GM12878 (cell line): Measurements from ENCODE around the gene SLC26A8. TPM values are rescaled to one million over a fixed set of nuclear protein-coding genes. Genes with fewer than 3 reads are reported as not detected.

Source experiments
- ATAC-seq: fragments of 200-7000 bp; cut with Tn5 transposase; 3 replicates; pipeline ENCODE4 v1.9.1; 2020; ENCODE audit warnings: mild to moderate bottlenecking, moderate library complexity
- BruUV-seq: library from RNA; stranded (reverse); fragments of 400-500 nt; replicated peaks from 2 replicates; lab custom pipeline; 2021; lab: Mats Ljungman, UMichigan
- CTCF ChIA-PET: fragments of 300-600 bp; sonication (Branson Sonifier 250); formaldehyde crosslinking; extraction: SDS; loops from one replicate; lab custom pipeline; 2021; ENCODE audit warnings: inconsistent platforms; lab: Yijun Ruan, JAX
- POLR2A ChIA-PET: fragments of 350-600 bp; formaldehyde crosslinking; extraction: SDS; loops from one replicate; lab custom pipeline; 2021; ENCODE audit warnings: inconsistent platforms; lab: Charles Lee
- RAD21 ChIA-PET: fragments of 300-600 bp; sonication (Branson Sonifier 250); formaldehyde crosslinking; loops from one replicate; lab custom pipeline; 2023; ENCODE audit warnings: antibody characterized with exemption; ENCODE audit not compliant: unreplicated experiment; lab: Charles Lee
- SMC1A ChIA-PET: fragments of 300-600 bp; sonication (Branson Sonifier 250); formaldehyde crosslinking; loops from one replicate; lab custom pipeline; 2023; ENCODE audit not compliant: unreplicated experiment, uncharacterized antibody; lab: Charles Lee
- DNase-seq: peaks from one replicate; pipeline ENCODE4 v3.0.0-alpha.2; 2011; ENCODE audit warnings: low read depth, low spot score
- FAIRE-seq: peaks from 3 replicates; lab custom pipeline; 2011; peaks lifted over from hg19 to GRCh38; lab: Jason Lieb, UNC
- H2AFZ ChIP-seq: 2 replicates; pipeline ENCODE4 v1.6.0; 2011; ENCODE audit warnings: low read depth, low read length, control low read depth; ENCODE audit not compliant: control insufficient read depth
- H3K27ac ChIP-seq: 2 replicates; pipeline ENCODE4 v1.5.1; 2011; ENCODE audit warnings: control low read depth; ENCODE audit not compliant: control insufficient read depth, insufficient read depth
- H3K27me3 ChIP-seq, 2 experiments: replicated peaks in 1 of 2; 2 replicates each; pipeline versions ENCODE4 v1.6.0 to v1.6.1; 2011; ENCODE audit warnings: low read length in 1 of 2; ENCODE audit not compliant: control insufficient read depth in 2 of 2, insufficient read depth in 2 of 2
- H3K36me3 ChIP-seq, 2 experiments: 2 replicates each; pipeline ENCODE4 v1.5.1; 2011; ENCODE audit warnings: low read length in 1 of 2; ENCODE audit not compliant: control insufficient read depth in 2 of 2, insufficient read depth in 2 of 2
- H3K4me1 ChIP-seq: 2 replicates; pipeline ENCODE4 v1.6.1; 2011; ENCODE audit warnings: mild to moderate bottlenecking, low read length, moderate library complexity, mixed read lengths; ENCODE audit not compliant: control insufficient read depth, insufficient read depth
- H3K4me2 ChIP-seq: 2 replicates; pipeline ENCODE4 v1.6.0; 2011; ENCODE audit warnings: control low read depth; ENCODE audit not compliant: control insufficient read depth, insufficient read depth
- H3K4me3 ChIP-seq: fragments of 200-600 bp; sonication (generic); 2 replicates; pipeline ENCODE4 v1.5.1; 2016
- H3K79me2 ChIP-seq: 2 replicates; pipeline ENCODE4 v1.6.0; 2011; ENCODE audit warnings: low read length; ENCODE audit not compliant: control insufficient read depth, insufficient read depth
- H3K9ac ChIP-seq: 2 replicates; pipeline ENCODE4 v1.8.0; 2011; ENCODE audit warnings: low read length, control low read depth, mixed read lengths; ENCODE audit not compliant: control insufficient read depth, insufficient read depth
- H3K9me3 ChIP-seq: replicated peaks from 3 replicates; pipeline ENCODE4 v1.5.1; 2011; ENCODE audit warnings: mild to moderate bottlenecking, low read length; ENCODE audit not compliant: control insufficient read depth, insufficient read depth
- H4K20me1 ChIP-seq: 2 replicates; pipeline ENCODE4 v1.6.0; 2011; ENCODE audit not compliant: control insufficient read depth, insufficient read depth
- ATF7 ChIP-seq: fragments of 450-650 bp; IDR thresholded peaks from 2 replicates; pipeline ENCODE4 v1.6.1; 2016; ENCODE audit warnings: low read depth, mild to moderate bottlenecking
- CHD4 ChIP-seq: fragments of 200-600 bp; sonication (generic); IDR thresholded peaks from 2 replicates; pipeline ENCODE4 v1.6.1; 2016; ENCODE audit warnings: mild to moderate bottlenecking
- EED ChIP-seq: sonication (generic); IDR thresholded peaks from 2 replicates; pipeline ENCODE4 v1.6.1; 2016; ENCODE audit warnings: antibody characterized with exemption, low read depth
- FOXK2 ChIP-seq: fragments of 450-650 bp; IDR thresholded peaks from 2 replicates; pipeline ENCODE4 v1.6.1; 2017; ENCODE audit warnings: mild to moderate bottlenecking, moderate library complexity
- MTA2 ChIP-seq: fragments of 450-650 bp; IDR thresholded peaks from 2 replicates; pipeline ENCODE4 v1.6.1; 2016; ENCODE audit warnings: low read depth, mild to moderate bottlenecking, moderate library complexity
- PAX8 ChIP-seq: fragments of 450-650 bp; IDR thresholded peaks from 2 replicates; pipeline ENCODE4 v1.6.1; 2017; ENCODE audit warnings: mild to moderate bottlenecking, moderate library complexity
- SPI1 ChIP-seq: IDR thresholded peaks from 2 replicates; pipeline ENCODE4 v1.6.1; 2011; ENCODE audit warnings: low read depth, mild to moderate bottlenecking, low read length, moderate library complexity, borderline replicate concordance; ENCODE audit not compliant: insufficient read depth
- SUZ12 ChIP-seq: fragments of 200-600 bp; sonication (generic); IDR thresholded peaks from one replicate; pipeline ENCODE4 v1.6.1; 2018; ENCODE audit warnings: antibody characterized with exemption, mild to moderate bottlenecking; ENCODE audit not compliant: unreplicated experiment
- ZNF24 ChIP-seq: fragments of 450-650 bp; IDR thresholded peaks from 2 replicates; pipeline ENCODE4 v1.6.1; 2017; ENCODE audit warnings: antibody characterized with exemption, mild to moderate bottlenecking
- WGBS: methylation state at CpG from one replicate; pipeline ENCODE4 v1.1.6; 2016; ENCODE audit warnings: low lambda C conversion rate; ENCODE audit not compliant: insufficient replicate concordance, insufficient coverage; ENCODE audit errors: missing lambda C conversion rate; 5-methylcytosine and 5-hydroxymethylcytosine counted together
- in situ Hi-C: fragments of 300-500 bp; cut with MboI; formaldehyde crosslinking; loops from 9 replicates; pipeline ENCODE4 v1.14.3; 2018; ENCODE audit warnings: mixed read lengths
- intact Hi-C: fragments of 100-400 bp; cut with micrococcal nuclease; formaldehyde crosslinking; loops from one replicate; pipeline ENCODE4 v1.14.2; 2022; ENCODE audit not compliant: unreplicated experiment
- polyA plus RNA-seq, 11 experiments: library from polyadenylated mRNA; depleted of rRNA in 4 of 11; unstranded in 6 of 11; stranded (reverse) in 5 of 11; fragments of >200 nt; fragmentation: Nextera tagmentation in 4 of 11; fragmentation: Illumina TruSeq in 1 of 11; extraction: Ambion mirVana in 4 of 11; extraction: Trizol in 1 of 11; gene quantifications; 1 replicate in 1 of 11; 2 replicates in 10 of 11; pipeline versions ENCODE4 v1.2.1 to v1.2.3, GENCODE V29; 2011 to 2016; ENCODE audit warnings: inconsistent platforms in 2 of 11, missing spikeins in 2 of 11, low read depth in 1 of 11
- total RNA-seq, 4 experiments: library from RNA; depleted of rRNA in 3 of 4; stranded (reverse); fragments of >200 nt in 3 of 4; fragmentation: Illumina TruSeq in 1 of 4; extraction: Trizol in 1 of 4; gene quantifications; 2 replicates each; pipeline versions ENCODE4 v1.2.1 to v1.2.3, GENCODE V29; 2013 to 2021
- TF ChIP-seq, protein P1 (sequence below): IDR thresholded peaks from 2 replicates; pipeline ENCODE4 v1.6.1; 2011; ENCODE audit warnings: mild to moderate bottlenecking, low read depth, low read length, moderate library complexity; ENCODE audit not compliant: insufficient replicate concordance
- TF ChIP-seq, protein P2 (sequence below): fragments of 450-650 bp; IDR thresholded peaks from 2 replicates; pipeline ENCODE4 v1.6.1; 2016; ENCODE audit warnings: mild to moderate bottlenecking
- TF ChIP-seq, protein P3 (sequence below): IDR thresholded peaks from 2 replicates; pipeline ENCODE4 v1.6.1; 2012; ENCODE audit warnings: mild to moderate bottlenecking, low read depth, low read length
- TF ChIP-seq, protein P4 (sequence below): IDR thresholded peaks from 2 replicates; pipeline ENCODE4 v1.6.1; 2012; ENCODE audit warnings: low read depth, low read length, improper control_type of control experiment
- TF ChIP-seq, protein P5 (sequence below): fragments of 450-650 bp; IDR thresholded peaks from 2 replicates; pipeline ENCODE4 v1.6.1; 2017; ENCODE audit warnings: low read depth, mild to moderate bottlenecking, moderate library complexity

SLC26A8 gene
- total and polyA plus RNA-seq, 10 of the 15 experiments (the other 5 are each of a cell fraction or from before 2014, with no cell fraction given): 0.09 to 0.95 (median 0.27) TPM; not detected in 2

DNA sequence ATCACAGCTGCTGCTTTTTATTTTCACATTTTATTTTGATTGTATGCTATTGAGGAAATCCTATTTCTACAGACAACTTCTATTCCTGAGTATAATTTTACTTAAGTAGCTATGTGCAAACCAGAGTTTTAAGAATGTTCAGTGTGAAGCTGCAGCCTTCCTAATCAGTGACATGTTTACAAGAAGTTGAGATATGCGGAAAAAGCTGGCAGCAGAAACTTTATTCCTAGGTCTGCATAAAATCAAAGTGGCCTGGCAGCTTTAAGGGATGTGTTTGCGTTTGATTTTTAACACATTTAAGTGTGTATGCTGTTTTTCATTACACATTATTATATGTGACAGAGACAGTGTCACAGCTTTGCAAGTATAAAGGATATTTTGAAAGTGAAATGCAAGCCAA, 29.4 kb upstream of the SLC26A8 start (continued):
- no peak for TF ChIP-seq PAX8
- TF ChIP-seq, protein P1, sequence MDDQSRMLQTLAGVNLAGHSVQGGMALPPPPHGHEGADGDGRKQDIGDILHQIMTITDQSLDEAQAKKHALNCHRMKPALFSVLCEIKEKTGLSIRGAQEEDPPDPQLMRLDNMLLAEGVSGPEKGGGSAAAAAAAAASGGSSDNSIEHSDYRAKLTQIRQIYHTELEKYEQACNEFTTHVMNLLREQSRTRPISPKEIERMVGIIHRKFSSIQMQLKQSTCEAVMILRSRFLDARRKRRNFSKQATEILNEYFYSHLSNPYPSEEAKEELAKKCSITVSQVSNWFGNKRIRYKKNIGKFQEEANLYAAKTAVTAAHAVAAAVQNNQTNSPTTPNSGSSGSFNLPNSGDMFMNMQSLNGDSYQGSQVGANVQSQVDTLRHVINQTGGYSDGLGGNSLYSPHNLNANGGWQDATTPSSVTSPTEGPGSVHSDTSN: no peak
- TF ChIP-seq, protein P2, sequence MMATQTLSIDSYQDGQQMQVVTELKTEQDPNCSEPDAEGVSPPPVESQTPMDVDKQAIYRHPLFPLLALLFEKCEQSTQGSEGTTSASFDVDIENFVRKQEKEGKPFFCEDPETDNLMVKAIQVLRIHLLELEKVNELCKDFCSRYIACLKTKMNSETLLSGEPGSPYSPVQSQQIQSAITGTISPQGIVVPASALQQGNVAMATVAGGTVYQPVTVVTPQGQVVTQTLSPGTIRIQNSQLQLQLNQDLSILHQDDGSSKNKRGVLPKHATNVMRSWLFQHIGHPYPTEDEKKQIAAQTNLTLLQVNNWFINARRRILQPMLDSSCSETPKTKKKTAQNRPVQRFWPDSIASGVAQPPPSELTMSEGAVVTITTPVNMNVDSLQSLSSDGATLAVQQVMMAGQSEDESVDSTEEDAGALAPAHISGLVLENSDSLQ: no peak
- TF ChIP-seq, protein P3, sequence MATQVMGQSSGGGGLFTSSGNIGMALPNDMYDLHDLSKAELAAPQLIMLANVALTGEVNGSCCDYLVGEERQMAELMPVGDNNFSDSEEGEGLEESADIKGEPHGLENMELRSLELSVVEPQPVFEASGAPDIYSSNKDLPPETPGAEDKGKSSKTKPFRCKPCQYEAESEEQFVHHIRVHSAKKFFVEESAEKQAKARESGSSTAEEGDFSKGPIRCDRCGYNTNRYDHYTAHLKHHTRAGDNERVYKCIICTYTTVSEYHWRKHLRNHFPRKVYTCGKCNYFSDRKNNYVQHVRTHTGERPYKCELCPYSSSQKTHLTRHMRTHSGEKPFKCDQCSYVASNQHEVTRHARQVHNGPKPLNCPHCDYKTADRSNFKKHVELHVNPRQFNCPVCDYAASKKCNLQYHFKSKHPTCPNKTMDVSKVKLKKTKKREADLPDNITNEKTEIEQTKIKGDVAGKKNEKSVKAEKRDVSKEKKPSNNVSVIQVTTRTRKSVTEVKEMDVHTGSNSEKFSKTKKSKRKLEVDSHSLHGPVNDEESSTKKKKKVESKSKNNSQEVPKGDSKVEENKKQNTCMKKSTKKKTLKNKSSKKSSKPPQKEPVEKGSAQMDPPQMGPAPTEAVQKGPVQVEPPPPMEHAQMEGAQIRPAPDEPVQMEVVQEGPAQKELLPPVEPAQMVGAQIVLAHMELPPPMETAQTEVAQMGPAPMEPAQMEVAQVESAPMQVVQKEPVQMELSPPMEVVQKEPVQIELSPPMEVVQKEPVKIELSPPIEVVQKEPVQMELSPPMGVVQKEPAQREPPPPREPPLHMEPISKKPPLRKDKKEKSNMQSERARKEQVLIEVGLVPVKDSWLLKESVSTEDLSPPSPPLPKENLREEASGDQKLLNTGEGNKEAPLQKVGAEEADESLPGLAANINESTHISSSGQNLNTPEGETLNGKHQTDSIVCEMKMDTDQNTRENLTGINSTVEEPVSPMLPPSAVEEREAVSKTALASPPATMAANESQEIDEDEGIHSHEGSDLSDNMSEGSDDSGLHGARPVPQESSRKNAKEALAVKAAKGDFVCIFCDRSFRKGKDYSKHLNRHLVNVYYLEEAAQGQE: no peak
- TF ChIP-seq, all 136 proteins: peak for 0

DNA sequence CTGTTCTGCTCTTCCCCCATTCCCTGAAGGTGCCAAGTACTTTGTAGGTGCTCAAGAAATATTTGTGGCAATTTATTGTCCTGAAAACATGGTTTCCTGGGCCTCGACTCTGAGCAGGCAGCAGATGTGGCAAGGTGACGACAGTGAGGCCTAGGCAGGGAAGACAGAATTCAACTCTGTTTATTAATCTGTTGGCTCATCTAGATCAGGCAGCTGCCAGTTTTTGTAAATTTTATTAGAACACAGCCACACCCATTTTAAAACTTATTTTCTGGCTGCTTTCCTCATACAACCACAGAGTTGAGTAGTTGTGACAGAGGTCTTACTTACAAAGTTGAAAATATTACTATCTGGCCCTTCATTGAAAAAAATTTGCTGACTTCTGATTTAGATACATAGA, 27.7 kb upstream of the SLC26A8 start:
- H3K4me2 ChIP-seq: no peak overlapping the region
- RAD21 ChIA-PET: interaction anchor here (1.5 kb wide), 1 partner anchor 24 kb away, joined by 3 read pairs; the partner anchor contains the start of gene MAPK14
- H3K36me3 ChIP-seq: peaks cover 2 to 7% of the 10 kb centered on the region in 2 experiments; a peak in 3 of 4 replicates
- intact Hi-C loops (no loop called here), in situ Hi-C loops (no loop called here)
- POLR2A ChIA-PET: interaction anchor here (0.7 kb wide), 1 partner anchor 119 kb away, joined by 3 read pairs; no protein-coding TSS in a partner anchor
- H3K4me1 ChIP-seq: peaks cover 3% of the 10 kb centered on the region; the same call in 1 of the 2 replicates
- 0 out of 2 replicates have a peak, but pooled peaks cover 2% of the 10 kb centered on the region for H4K20me1 ChIP-seq
- no TSS peak for BruUV-seq
- H2AFZ ChIP-seq: no peak overlapping the region
- no peaks in the 10 kb centered on the region for H3K27me3 ChIP-seq
- 98% methylated on average over 2 of the region's 2 CpGs for WGBS
- ATAC-seq (no peak), FAIRE-seq (no peak), DNase-seq (no peak)
- SMC1A ChIA-PET: interaction anchor here (1.2 to 1.5 kb wide), 5 partner anchors 9 to 43 kb away, joined by 3 to 5 read pairs (median 4); no protein-coding TSS in a partner anchor
- H3K9ac ChIP-seq: no peak overlapping the region
- H3K4me3 ChIP-seq: no peak overlapping the region
- CTCF ChIA-PET: interaction anchor here (1.0 to 2.0 kb wide), 4 partner anchors 20 to 119 kb away, joined by 3 to 8 read pairs (median 7); no protein-coding TSS in a partner anchor
- H3K27ac ChIP-seq: no peak overlapping the region
- no peak for TF ChIP-seq FOXK2
- no peak for TF ChIP-seq ATF7
- TF ChIP-seq MTA2: no peak
- no peak for TF ChIP-seq CHD4
- no peak for TF ChIP-seq SUZ12
- TF ChIP-seq, protein P4, sequence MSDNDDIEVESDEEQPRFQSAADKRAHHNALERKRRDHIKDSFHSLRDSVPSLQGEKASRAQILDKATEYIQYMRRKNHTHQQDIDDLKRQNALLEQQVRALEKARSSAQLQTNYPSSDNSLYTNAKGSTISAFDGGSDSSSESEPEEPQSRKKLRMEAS: no peak
- no peak for TF ChIP-seq ZNF24
- TF ChIP-seq, protein P5, sequence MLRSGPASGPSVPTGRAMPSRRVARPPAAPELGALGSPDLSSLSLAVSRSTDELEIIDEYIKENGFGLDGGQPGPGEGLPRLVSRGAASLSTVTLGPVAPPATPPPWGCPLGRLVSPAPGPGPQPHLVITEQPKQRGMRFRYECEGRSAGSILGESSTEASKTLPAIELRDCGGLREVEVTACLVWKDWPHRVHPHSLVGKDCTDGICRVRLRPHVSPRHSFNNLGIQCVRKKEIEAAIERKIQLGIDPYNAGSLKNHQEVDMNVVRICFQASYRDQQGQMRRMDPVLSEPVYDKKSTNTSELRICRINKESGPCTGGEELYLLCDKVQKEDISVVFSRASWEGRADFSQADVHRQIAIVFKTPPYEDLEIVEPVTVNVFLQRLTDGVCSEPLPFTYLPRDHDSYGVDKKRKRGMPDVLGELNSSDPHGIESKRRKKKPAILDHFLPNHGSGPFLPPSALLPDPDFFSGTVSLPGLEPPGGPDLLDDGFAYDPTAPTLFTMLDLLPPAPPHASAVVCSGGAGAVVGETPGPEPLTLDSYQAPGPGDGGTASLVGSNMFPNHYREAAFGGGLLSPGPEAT: no peak
- no peak for TF ChIP-seq EED
- TF ChIP-seq SPI1: no peak
- TF ChIP-seq, all 136 proteins: peak for 0
- Histone ChIP-seq H3K9me3 (no peaks in the 10 kb centered on the region), H3K79me2 (peaks cover 44% of the 10 kb centered on the region)
